NOMO-1 (cell line): ENCODE results near the gene ELAVL3.
"Not testable (repeated sequence)": the region's sequence is repeated elsewhere in the genome, so short reads cannot be mapped to it uniquely, and the experiment has no call there.

Experiments used
- DNase-seq, 2 experiments: peaks; one replicate each; lab custom pipeline; 2025; ENCODE audit not compliant: unreplicated experiment in 2 of 2; lab: John Stamatoyannopoulos, UW

The ELAVL3 gene

GRCh38 chr19:11445141-11445540 is 35.7 kb downstream of the ELAVL3 start:
- DNase-seq, result no peak

- DNase-seq, result no peak
Measured at GRCh38 chr19:11444059-11444458, 36.8 kb downstream of the ELAVL3 start.

GRCh38 chr19:11437955-11438354 is 42.9 kb downstream of the ELAVL3 start:
- DNase-seq, result no peak

GRCh38 chr19:11435833-11436313 is 45.0 kb downstream of the ELAVL3 start:
- no peak for DNase-seq

GRCh38 chr19:11435057-11435832 is 45.6 kb downstream of the ELAVL3 start, which contains the start of the genes ODAD3 and PRKCSH:
TSS of gene ODAD3 (minus strand) at chr19:11435121. CDS start at chr19:11435016, 105 bp downstream.
TSS of gene PRKCSH (plus strand) at chr19:11435635. CDS start at chr19:11436118, 483 bp downstream.
- DNase-seq, result peak; percentile 99 to 100

GRCh38 chr19:11434703-11435056 is 46.2 kb downstream of the ELAVL3 start:
- no peak for DNase-seq

GRCh38 chr19:11433526-11433925 is 47.3 kb downstream of the ELAVL3 start:
- not testable (repeated sequence) for DNase-seq

- DNase-seq, result no peak
Measured at GRCh38 chr19:11426656-11427055, 54.2 kb downstream of the ELAVL3 start.

- no peak for DNase-seq
Measured at GRCh38 chr19:11425719-11426457, 55.0 kb downstream of the ELAVL3 start.

GRCh38 chr19:11423791-11424181 is 57.1 kb downstream of the ELAVL3 start:
- DNase-seq, result no peak

- no peak for DNase-seq
Measured at GRCh38 chr19:11423164-11423790, 57.6 kb downstream of the ELAVL3 start.

- peak in 1 of 2 experiments; percentile 13 for DNase-seq
Measured at GRCh38 chr19:11422163-11423065, 58.4 kb downstream of the ELAVL3 start.

GRCh38 chr19:11421371-11422098 is 59.3 kb downstream of the ELAVL3 start:
- DNase-seq, result no peak

GRCh38 chr19:11420429-11421370 is 60.1 kb downstream of the ELAVL3 start:
- peak in 1 of 2 experiments; percentile 38 for DNase-seq

- DNase-seq, result no peak
Measured at GRCh38 chr19:11418549-11419506, 62.0 kb downstream of the ELAVL3 start, which contains the start of gene RGL3. TSS of gene RGL3 (minus strand) at chr19:11419314. CDS start at chr19:11419278, 36 bp downstream.

- DNase-seq, result no peak
Measured at GRCh38 chr19:11418094-11418548, 62.7 kb downstream of the ELAVL3 start.
